ENCODE measurements around the gene CHCHD6.

DNA sequence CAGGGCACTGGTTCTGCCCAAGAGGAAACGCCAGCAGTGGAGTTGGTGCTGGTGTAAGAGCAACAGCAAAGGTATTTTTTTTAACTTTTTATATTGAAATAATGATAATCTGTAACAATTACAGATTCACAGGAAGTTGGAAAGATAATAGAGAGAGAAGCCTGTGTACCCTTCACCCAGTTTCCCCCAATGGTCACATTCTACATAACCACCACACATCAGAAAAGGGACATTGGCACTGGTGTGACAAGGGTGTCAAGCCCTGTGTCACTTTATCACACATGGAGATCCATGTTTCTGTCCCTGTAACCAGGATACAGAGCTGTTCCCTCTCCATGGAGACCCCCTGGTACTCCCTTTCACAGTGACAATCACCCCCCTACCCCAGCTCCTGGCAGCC lies 269.8 kb downstream of the CHCHD6 start:
- no peak for TF ChIP-seq EZH2 (IDR thresholded peaks at IDR 0.05; ENCODE audit: borderline replicate concordance, low read depth, low read length, severe bottlenecking)
- TF ChIP-seq, protein P1, sequence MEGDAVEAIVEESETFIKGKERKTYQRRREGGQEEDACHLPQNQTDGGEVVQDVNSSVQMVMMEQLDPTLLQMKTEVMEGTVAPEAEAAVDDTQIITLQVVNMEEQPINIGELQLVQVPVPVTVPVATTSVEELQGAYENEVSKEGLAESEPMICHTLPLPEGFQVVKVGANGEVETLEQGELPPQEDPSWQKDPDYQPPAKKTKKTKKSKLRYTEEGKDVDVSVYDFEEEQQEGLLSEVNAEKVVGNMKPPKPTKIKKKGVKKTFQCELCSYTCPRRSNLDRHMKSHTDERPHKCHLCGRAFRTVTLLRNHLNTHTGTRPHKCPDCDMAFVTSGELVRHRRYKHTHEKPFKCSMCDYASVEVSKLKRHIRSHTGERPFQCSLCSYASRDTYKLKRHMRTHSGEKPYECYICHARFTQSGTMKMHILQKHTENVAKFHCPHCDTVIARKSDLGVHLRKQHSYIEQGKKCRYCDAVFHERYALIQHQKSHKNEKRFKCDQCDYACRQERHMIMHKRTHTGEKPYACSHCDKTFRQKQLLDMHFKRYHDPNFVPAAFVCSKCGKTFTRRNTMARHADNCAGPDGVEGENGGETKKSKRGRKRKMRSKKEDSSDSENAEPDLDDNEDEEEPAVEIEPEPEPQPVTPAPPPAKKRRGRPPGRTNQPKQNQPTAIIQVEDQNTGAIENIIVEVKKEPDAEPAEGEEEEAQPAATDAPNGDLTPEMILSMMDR (IDR thresholded peaks at IDR 0.05; ENCODE audit: borderline replicate concordance, extremely low read depth, low read length, poor library complexity, severe bottlenecking) = no peak

Measured in DND-41 (cell line).